HG03460 (cell line): Measurements from ENCODE around the gene CSMD2.

Experiments used
- ATAC-seq: cut with Tn5 transposase; IDR thresholded peaks from one replicate; pipeline ENCODE4 v1.9.1; 2021; ENCODE audit not compliant: unreplicated experiment

CSMD2 gene

GRCh38 chr1:33723251-33723650 is 441.8 kb downstream of the CSMD2 start:
- no peak for ATAC-seq

GRCh38 chr1:33721301-33721815 is 443.7 kb downstream of the CSMD2 start:
- no peak for ATAC-seq

GRCh38 chr1:33719771-33720670 is 445.0 kb downstream of the CSMD2 start:
- ATAC-seq, result no peak

GRCh38 chr1:33719326-33719725 is 445.7 kb downstream of the CSMD2 start:
- no peak for ATAC-seq

- ATAC-seq, result no peak
Measured at GRCh38 chr1:33718186-33718585, 446.8 kb downstream of the CSMD2 start.

GRCh38 chr1:33716976-33717688 is 447.9 kb downstream of the CSMD2 start:
- no peak for ATAC-seq

GRCh38 chr1:33715195-33715811 is 449.7 kb downstream of the CSMD2 start:
- ATAC-seq, result no peak

GRCh38 chr1:33714421-33714820 is 450.6 kb downstream of the CSMD2 start:
- no peak for ATAC-seq

- no peak for ATAC-seq
Measured at GRCh38 chr1:33713058-33713877, 451.8 kb downstream of the CSMD2 start.

- no peak for ATAC-seq
Measured at GRCh38 chr1:33712186-33712585, 452.8 kb downstream of the CSMD2 start.

GRCh38 chr1:33711511-33711910 is 453.5 kb downstream of the CSMD2 start:
- ATAC-seq, result no peak

- ATAC-seq, result no peak
Measured at GRCh38 chr1:33710967-33711366, 454.1 kb downstream of the CSMD2 start.

- ATAC-seq, result no peak
Measured at GRCh38 chr1:33709783-33710718, 455.0 kb downstream of the CSMD2 start.

GRCh38 chr1:33709174-33709782 is 455.8 kb downstream of the CSMD2 start:
- no peak for ATAC-seq

GRCh38 chr1:33706634-33707255 is 458.3 kb downstream of the CSMD2 start:
- no peak for ATAC-seq

- ATAC-seq, result no peak
Measured at GRCh38 chr1:33703464-33703863, 461.6 kb downstream of the CSMD2 start.

GRCh38 chr1:33698361-33699035 is 466.5 kb downstream of the CSMD2 start:
- no peak for ATAC-seq

GRCh38 chr1:33697816-33698215 is 467.2 kb downstream of the CSMD2 start:
- no peak for ATAC-seq
